Left renal pelvis (tissue), 4 donors: ENCODE measurements around the gene RHBDF2. TPM values are rescaled to one million over a fixed set of nuclear protein-coding genes. Genes with fewer than 3 reads are reported as not detected.

Experiments used
- DNase-seq, 4 donors: peaks; one replicate each; pipeline ENCODE4 v3.0.0-alpha.2; 2013; ENCODE audit warnings: low read depth in 4 of 4, low spot score in 3 of 4
- polyA plus RNA-seq, 4 donors: library from polyadenylated mRNA; unstranded; fragments of 120-200 nt; gene quantifications; one replicate each; pipeline ENCODE4 v1.2.1, GENCODE V29; 2013; ENCODE audit not compliant: insufficient read length in 4 of 4

RHBDF2 gene
- polyA plus RNA-seq, 4 donors: 4.6 to 8.9 (median 6.2) TPM

DNA sequence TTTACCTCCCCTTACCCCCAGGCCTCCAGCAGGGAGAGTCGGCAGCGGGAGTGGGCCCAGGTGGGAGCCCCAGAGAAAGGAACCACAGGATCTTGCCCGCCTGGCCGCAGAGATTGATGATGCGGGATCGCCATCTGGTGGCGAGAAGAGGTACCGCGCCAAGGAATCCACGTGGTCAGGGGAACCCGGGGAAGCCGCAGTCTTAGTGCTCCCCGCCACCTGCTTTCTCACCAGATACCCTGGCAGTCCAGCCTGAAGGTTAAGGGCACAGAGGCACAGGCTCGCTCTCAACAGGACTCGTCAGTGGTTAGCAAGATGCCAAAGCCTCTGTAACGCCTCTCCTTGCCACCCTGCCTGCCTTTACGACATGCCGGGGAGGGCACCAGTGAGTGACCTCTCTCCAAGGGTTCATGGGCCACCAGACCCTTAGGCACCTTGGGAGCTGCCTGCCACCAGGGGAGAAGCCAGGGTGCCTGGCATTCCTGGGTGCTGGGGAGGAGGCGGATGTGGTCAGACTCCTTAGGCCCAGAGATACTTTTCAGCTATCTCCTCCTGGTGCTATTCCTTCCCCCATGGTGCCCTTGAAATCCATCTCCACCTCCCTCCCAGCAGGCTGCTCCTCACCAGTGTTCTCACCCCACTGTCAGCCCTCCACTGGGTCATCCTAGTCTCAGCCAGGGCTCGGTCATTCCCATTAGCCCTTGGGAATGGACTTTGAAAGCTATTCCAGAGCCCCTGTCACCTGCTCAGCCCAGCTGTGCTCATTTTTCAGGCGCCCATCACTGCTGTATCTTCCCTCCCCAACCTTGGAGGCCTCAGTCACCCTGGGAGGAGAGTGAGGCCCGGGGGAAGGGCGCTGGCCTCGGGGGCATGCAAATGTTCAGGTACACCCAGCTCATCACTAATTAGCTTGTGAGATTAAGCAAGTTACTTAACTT is 5.5 kb upstream of the RHBDF2 start:
- no peak for DNase-seq

- no peak for DNase-seq
Observed at GRCh38 chr17:76504117-76504516, 2.9 kb upstream of the RHBDF2 start.

DNA sequence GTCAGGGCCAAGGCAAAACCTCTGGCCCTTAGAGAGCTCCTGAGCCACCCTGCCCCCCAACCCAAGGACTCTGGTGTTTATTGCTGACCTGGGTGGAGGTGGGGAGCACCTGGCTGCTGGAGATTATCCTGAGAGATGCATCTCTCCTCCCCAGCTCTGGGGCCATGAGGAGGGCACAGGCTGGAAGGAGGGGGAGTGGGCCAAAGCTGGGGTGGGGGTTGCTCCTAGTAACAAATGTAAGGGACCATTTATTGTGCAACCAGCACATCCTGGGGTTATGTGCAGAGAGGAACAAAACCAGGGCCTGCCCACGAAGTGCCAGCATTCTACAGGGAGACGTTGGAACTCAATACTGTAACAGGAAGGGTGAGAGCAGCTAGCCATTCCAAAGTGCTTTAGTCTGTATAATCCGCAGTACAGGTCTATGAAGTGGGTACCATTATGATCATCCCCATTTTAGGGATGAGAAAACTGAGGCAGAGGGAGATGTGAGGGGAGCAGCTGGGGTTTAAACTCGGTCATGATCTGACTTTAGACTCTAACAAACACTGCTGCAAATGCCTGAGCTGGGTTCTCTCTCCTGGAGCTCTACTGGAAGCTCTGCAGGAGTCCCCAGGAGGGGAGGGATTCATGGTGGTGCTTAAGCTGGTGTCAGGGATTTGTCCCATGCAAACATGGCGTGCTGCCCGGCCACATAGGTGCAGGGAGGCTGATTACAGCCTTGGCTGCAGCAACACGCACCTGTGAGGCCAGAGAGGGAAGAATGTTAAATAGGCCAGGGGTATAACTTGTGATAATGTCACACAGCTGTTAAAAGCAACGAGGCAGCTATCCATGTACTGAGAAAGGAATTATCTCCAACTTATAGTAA is 1.4 kb upstream of the RHBDF2 start:
- no peak for DNase-seq

DNA sequence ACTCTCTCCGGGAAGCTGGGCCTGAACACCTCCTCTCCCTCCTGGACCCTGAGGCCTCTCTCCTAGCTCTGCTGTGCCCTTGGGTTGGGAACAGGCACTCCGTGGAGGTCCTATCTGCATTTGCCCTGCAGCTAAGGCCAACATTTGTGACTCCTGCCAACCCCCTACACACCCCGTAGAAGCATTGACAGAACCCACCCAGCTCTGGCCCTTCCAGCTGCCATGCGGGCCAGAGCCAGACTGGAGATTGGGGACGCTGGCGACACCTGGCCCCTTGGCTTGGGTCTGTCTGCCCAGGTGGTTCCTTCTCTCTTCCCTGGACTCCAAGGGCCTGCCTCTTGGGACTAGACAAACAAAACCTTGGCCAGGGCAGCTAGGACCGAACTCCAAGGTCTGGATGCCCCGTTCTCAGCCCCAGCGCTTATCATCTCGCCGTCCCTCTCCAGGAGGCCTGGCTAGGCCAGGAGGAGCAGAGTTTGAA is 644 bp upstream of the RHBDF2 start:
- no peak for DNase-seq

DNA sequence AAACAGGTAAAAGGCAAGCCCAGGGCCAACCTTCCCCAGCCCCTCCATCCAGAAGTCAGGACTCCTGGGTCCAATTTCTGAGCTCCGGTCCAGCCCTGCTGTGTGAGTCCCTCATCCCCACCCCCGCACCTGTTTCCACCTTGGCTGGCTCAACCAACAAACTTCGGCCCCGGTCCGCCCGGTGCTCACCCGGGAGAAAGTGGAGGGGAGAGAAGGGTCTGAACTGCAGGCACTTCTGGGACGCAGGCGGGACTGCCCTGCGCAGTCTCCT is 541 bp downstream of the RHBDF2 start:
- DNase-seq: no peak

GRCh38 chr17:76500074-76500746 is 1.0 kb downstream of the RHBDF2 start:
- DNase-seq: no peak

- DNase-seq: no peak
Observed at GRCh38 chr17:76499267-76499667, 2.0 kb downstream of the RHBDF2 start.

DNA sequence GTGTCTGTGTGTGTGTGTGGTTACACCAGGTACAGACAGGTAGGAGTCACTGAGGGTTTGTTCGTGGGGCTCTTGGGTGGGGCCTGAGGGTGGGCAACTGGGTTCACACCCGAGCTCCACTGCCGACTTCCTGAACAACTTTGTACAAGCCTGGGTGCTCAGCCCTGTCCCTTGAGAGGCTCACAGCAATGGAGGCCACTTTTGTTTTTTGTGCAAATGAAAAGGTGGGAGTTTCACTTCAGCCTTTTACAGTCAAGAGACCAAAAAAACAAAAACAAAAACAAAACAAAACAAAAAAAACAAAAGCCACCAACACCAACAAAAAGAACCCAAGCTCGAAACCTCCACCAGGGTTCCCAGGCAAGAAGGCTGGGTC is 2.4 kb downstream of the RHBDF2 start:
- no peak for DNase-seq

DNA sequence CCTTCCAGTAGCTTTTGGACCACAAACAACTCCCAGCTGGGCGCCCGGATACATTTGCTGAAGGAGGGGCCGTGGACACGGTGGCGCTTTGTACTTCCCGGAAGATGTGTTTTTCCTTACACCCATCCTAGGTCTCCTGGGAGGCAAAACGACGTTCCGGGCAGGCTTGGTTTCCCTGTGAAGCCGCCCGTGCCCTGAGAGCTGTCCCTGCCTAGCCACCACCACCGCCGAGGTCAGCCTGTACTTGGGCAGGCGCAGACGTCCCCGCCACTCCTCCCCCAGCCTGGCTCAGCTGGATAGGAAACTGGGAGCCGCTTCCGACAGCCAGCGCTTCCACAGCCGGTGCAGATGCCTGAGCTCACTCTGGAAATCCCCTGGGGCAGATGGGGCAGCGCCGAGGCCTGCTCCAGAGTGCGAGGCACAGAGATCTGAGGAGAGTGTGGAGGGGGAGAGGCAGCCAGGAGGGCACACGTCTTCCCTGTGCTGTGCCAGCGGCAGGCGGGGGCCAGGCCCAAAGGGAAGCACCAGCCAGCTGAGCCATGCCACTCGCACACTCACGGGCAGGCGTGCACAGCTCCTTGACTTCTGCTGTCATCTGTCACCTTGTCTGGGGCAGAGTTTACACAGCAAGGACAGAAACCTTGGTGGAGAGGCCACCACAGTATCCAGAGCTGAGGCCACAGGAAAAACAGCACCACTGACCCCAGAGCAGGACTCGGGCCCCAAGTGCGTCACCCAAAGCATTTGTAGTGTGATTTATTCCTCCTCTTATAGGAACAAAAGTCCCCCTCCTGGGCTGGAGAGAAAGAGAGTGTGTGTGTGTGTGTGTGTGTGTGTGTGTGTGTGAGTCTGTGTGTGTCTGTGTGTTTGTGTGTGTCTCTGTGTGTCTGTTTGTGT is 3.0 kb downstream of the RHBDF2 start:
- no peak for DNase-seq

GRCh38 chr17:76497699-76497978 is 3.6 kb downstream of the RHBDF2 start:
- DNase-seq: no peak

GRCh38 chr17:76496464-76496863 is 4.8 kb downstream of the RHBDF2 start:
- DNase-seq: no peak

DNA sequence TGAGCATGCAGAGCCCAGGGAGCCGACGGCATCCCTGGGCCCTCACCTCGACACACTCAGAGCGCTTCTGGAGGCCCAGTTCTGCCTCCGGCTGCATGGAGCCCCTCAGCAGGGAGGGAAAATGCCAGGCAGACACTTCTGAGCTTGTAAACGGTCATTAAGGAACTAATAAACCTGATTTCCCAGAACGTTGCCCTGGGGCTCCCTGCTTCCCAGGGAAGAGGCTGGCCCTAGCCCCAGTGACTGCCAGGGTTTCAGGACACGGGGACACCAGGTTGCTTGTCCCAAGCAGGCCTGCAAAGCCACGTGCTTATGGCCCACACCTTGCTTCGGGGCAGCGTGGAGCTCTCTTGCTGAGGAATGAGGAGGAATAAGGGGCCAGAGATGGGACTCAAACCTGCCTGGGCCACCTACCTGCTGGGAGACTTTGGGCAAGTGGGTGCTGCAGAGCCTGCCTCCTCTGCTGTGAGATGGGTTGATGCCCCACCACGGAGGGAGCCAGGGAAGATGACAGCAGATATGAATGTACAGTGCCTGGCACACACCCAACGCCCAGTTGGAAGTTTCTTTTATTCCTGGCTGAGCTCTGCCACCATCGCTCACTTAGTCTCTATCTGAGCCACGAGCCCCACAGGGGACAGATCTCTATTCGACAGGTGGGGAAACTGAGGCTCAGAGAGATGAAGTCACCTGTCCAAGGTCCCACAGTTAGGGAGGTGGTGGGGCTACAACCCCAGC is 5.4 kb downstream of the RHBDF2 start:
- DNase-seq: no peak

DNA sequence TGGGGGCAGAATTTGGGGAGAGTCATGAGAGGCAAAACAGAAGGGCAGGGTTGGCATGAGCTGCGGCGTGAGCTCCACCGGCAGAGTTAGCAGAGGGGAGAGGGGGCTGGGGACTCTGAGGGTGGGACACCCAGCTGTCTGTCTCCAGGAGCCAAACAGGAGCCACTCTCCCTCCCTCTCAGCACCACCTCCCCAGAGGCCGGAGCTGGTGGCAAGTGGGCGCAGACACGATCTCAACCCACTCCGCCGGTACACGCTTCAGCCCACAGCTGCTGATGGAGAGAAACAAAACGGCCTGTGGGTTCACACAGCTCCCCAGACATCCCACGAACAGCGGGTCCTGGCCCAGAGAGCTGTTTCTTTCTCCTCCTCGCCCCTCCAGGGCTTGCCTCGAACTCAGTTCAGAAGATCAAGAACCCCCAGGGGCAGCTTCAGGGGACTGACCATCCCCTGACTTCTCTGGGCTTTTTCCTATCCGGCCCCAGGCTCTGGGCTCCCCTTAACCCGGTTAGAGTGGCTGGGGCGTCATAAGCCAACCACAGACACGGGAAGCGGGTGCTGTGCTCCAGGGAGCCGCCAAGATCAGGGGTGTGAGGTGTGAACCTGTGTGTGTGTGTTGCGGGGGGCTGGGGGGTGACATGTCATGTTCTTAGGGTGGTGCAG is 7.6 kb downstream of the RHBDF2 start:
- no peak for DNase-seq

- no peak for DNase-seq
Observed at GRCh38 chr17:76492989-76493501, 8.2 kb downstream of the RHBDF2 start.

DNA sequence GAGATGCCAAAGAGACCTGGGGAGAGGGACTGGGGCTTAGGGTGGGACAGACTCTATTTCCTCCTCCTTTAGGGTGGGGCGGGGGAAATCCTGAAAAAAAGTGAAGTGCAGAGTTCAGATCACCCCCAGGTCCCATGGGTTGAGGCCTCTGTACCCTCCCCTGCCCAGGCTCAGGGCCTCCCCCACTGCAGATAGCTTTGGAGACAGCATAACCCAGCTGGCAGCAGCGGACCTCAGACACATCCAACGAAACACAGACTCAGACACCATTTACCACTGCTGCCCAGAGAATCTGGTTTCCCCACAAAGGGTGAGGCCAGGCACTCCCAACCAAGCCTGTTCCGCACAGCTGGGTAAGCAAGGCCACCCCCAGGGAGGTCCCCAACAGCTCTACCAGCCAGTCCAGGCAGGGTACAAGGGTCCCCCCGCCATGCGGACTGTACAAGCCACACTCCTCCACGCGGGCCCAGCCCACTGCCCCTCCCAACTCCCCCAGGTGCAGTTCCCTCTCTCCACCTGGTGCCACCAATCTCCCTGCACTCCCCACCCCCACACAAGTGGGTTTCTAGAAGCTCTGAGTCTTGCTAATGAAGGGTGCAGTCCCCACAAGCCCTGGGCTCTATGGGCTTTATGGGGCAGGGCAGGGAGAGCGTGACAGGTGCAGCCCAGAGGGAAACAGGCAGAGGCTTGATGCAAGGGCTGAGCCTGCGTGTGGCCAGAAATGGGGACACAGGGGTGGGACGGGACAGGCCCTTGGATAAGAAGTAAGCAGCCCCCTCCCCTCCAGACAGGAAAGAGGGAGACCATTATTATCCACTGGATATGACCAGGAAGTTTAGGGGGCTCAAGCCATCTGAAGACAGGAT is 8.9 kb downstream of the RHBDF2 start:
- no peak for DNase-seq

GRCh38 chr17:76491271-76492122 is 9.7 kb downstream of the RHBDF2 start:
- no peak for DNase-seq

GRCh38 chr17:76490112-76490710 is 11.0 kb downstream of the RHBDF2 start:
- no peak for DNase-seq
